NCI-H510A (cell line): ENCODE results near the gene ZNF627.
"Not testable (repeated sequence)": the region's sequence is repeated elsewhere in the genome, so short reads cannot be mapped to it uniquely, and the experiment has no call there.

Experiments
- DNase-seq: peaks from one replicate; lab custom pipeline; 2025; lab: John Stamatoyannopoulos, UW

Gene ZNF627

DNA sequence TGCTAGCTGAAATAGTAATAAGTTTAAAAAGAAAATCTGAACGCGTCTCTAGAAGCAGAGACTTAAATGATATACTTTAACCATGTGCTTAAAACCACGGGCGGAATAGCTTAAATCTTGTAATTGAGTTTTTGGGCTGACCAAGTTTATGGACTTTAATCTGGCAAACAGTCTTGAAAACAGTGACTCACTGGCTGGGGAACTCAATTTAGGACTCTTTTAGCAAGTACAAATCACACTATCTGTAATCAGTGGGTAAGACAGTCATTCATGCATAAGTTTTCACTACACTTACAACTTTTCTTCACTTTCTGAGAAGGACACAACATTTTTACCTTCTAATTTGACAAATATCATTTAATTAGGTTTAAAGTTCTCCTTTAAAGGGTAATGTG is 26.8 kb downstream of the ZNF627 start:
- DNase-seq = no peak

- DNase-seq = no peak
Measured at GRCh38 chr19:11626252-11626651, 29.0 kb downstream of the ZNF627 start.

DNA sequence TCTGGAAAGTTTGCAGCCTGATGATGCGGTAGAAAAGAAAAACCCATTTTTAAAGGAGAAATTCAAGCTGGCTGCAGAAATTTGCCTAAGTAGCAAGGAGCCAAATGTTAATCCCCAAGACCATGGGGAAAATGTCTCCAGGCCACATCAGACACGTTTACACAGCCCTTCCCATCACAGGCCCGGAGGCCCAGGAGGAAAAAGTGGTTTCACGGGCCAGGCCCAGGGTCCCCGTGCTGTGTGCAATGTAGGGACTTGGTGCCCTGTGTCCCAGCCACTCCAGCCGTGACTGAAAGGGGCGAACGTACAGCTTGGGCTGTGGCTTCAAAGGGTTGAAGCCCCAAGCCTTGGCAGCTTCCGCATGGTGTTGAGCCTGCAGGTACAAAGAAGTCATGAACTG is 35.9 kb downstream of the ZNF627 start:
- DNase-seq = no peak

- not testable (repeated sequence) for DNase-seq
Measured at GRCh38 chr19:11634018-11634662, 36.9 kb downstream of the ZNF627 start.

DNA sequence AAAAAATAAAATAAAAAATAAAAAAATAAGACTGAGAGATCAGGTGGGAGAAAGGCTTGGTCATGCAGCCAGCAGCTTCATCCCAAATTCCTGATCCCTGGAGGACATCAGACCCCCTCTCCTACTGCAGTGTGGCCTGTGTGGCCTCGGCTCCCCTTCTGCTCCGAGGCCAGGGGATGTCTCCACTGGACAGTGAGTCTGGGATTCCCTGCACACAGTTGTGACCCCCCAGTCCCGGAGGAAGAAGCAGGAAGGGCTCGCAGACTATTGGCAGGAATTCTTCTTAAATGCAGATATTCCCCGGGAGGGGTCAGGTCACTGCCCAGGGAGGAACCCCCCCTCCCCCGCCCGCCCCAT is 41.9 kb downstream of the ZNF627 start:
- no peak for DNase-seq

DNA sequence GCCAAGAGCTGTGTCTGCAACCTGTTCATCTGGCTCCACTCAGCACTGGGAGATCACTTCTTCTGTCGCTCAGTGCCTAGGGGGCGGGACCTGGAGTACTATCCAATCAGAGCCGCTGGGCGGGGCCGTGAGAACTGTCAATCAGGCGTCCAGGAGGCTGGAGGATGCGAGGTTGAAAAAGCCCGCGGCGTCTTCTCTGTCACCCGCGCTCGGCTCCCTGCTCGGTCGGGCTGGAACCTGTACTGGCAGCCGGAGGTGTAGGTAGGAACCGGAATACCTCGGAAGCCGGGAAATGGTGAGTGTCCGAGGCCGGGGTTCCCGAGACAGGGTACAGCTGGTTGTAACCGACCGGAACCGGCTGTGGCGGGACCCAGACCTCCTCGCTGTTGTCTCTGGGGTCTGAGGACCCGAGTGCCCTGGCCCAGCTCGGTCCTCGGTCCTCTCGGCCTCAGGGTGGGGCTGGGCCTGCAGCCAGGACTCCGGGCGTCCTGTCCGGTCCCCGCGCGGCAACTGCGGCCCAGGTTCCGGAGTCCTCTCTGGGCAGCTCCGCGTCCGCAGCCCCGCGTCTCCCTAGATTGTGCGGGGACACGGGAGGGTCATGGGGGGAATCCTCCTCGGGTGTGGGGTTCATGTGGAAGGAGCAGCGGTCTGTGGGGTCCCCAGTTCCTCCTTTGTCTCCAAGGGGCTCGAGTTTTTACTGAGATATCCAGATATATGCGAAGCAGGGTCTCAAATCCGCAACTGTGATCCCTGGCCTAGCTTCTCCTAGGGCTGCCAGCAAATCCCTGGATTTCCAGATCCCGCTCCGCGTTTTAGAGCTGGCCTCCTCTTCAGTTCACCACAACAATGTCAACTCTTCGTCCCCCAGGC is 42.6 kb downstream of the ZNF627 start:
- DNase-seq = peak; percentile 96

GRCh38 chr19:11641244-11641643 is 44.0 kb downstream of the ZNF627 start:
- no peak for DNase-seq

GRCh38 chr19:11642902-11643301 is 45.6 kb downstream of the ZNF627 start:
- DNase-seq = no peak

DNA sequence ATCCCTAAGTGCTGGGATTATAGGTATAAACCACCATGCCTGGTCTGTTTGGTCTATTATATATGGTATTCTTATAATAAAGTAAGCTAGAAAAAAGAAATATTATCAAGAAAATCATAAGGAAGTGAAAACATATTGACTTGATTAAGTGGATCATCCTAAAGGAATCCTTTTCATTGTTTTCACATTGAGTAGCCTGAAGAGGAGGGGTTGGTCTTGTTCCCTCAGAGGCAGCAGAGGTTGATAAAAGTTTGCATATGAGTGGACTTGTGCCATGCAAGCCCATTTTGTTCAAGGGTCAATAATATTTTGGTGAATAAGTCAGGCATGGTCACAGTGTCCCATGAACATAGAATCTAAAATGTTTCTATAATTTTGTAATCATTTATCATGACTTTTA is 52.7 kb downstream of the ZNF627 start:
- DNase-seq = no peak

DNA sequence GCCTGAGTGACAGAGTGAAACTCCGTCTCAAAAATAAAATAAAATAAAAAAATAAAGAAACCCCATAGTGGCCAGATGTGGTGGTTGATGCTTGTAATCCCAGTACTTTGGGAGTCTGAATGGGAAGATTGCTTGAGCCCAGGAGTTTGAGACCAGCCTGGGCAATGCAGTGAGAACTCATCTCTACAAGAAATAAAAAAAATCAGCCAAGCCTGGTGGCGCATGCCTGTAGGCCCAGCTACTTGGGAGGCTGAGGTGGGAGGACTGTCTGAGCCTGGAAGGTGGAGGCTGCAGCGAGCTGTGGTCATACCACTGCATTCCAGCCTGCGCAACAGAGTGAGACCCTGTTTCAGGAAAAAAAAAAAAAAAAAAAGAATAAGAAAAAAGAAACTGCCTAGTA is 53.8 kb downstream of the ZNF627 start:
- no peak for DNase-seq

- DNase-seq = no peak
Measured at GRCh38 chr19:11652056-11652455, 54.8 kb downstream of the ZNF627 start.

DNA sequence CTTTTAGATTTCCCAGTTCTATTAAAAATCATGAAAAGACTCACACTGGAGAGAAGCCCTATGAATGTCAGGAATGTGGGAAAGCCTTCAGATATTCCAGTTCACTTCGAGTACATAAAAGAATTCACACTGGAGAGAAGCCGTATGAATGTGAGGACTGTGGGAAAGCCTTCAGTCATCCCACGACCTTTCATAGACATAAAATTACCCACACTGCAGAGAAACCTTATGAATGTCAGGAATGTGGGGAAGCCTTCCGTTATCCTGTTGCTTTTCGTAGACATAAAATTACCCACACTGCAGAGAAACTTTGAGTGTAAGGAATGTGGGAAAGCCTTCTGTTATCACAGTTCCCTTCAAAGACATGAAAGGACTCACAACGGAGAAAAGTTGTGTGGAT is 55.2 kb downstream of the ZNF627 start:
- no peak for DNase-seq

DNA sequence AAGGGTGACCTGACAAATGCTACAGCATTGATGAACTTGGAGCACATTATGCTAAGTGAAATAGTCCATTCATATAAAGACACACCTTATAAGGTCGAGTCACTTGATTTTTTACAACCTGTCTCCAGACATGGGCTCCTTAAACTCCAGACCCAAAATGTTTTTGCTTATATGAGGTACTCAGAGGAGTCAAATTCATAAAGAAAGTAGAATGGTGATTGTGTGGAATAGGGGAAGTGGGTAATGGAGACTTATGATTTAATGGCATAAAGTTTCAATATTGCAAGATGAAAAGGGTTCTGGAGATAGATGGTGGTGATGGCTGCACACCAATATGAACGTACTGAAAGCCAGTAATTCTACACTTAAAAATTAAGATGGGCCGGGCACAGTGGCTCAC is 59.3 kb downstream of the ZNF627 start:
- DNase-seq = no peak

DNA sequence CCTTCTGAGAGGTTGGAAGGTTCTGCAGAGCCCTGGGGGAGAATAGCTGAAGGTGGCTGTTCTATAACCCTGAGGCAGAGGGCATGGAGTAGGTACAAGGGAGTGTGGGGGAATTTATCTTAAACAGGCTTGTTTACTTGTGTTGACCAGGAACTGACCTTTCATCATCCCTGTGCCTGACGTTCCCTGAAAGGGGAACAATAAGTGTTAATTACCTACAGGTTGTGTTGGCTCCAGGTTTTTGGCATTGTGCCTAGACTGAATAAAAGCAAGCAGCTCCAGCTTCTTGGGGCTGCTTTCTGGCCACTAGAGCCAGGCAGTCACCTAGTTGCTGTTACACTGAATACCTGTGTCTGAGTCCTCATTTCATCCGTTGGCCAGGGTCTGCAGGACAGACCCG is 60.0 kb downstream of the ZNF627 start:
- no peak for DNase-seq

DNA sequence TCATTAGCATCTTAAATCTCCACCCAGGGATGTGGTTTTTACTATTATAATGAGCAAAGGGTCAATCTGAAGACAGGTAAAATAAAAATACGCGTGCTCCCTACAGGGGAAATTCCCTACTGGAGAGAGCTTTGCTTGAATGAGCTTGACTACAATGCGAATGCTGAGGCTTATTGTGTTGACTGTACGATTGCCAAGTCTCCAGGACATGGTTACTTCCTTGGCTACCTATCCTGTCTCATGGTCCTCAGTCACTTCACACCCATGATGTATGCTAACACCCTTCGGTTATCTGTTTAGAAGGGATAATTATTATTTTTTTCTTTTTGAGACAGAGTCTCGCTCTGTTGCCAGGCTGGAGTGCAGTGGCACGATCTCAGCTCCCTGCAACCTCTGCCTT is 61.7 kb downstream of the ZNF627 start:
- DNase-seq = no peak

DNA sequence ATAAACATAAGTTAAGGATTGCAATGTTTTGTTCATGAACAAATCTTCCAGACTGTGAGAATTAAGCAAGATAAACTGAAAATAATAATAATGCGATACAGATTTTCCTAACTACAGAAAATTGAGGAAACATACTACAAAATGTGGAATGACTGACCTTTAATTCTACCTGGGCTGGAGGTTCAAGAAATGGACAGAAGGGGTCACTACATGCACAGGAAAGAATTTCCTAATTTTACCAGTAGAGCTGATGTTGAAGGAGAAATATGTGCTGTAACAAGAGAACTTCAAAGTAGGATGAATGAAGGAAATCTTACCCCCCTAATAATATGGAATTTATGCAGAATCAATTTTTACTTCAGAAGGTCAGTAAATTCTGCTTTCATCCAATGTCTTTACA is 62.3 kb downstream of the ZNF627 start:
- no peak for DNase-seq

DNA sequence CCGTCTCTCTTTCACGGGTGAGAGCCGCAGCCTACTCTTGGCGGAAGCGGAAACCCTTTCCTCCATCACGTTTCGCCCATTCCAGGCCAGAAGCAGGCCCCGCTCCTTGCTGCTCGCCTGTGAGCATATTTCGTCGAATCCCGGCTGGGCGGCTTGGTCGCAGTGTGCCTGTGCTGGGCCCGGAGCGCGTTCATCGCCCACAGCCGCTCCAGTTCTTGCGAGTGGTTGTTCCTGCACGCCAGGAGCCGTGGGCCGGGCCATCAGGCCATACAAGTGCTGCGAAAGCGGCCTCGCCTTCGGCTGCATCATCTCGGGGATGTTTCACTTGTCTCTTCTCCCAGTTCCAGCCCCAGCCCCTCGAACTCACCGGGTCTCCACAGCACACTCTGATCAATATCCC is 65.0 kb downstream of the ZNF627 start:
- DNase-seq = no peak

DNA sequence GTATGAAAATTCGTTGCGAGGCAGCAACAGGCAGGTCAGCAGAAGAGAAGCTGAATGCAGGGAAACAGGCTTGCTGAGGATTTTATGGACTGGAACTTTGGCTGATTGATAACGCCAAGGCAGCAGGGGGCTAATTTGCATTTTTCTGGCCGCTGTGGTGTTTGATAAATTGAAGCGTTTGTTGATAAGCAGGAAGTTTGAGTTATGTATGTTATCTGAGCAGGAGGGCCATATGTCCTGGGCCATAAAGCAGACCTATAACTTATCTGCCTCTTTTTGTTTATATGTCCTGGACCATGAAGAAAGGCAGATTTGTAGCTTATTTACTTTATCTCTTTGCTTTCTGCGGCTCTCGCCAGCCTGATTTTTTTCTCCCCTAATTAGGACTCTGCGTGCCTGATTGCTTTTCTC is 65.9 kb downstream of the ZNF627 start:
- no peak for DNase-seq
